Caco-2 (cell line): Measurements from ENCODE around the gene MAN1C1. TPM values are rescaled to one million over a fixed set of nuclear protein-coding genes. Genes with fewer than 3 reads are reported as not detected.

Experiments
- BruUV-seq: library from RNA; stranded (reverse); fragments of 400-500 nt; replicated peaks from 2 replicates; lab custom pipeline; 2021; lab: Mats Ljungman, UMichigan
- CTCF ChIA-PET: fragments of 300-600 bp; sonication (Branson Sonifier 250); formaldehyde crosslinking; loops from one replicate; lab custom pipeline; 2022; ENCODE audit warnings: antibody characterized with exemption; lab: Charles Lee
- POLR2A ChIA-PET: fragments of 300-600 bp; sonication (Branson Sonifier 250); formaldehyde crosslinking; loops from one replicate; lab custom pipeline; 2022; ENCODE audit warnings: antibody characterized with exemption; lab: Charles Lee
- DNase-seq, 2 experiments: peaks; one replicate each; pipeline versions ENCODE4 v3.0.0 to v3.0.0-alpha.2; 2020 to 2022
- H3K27me3 ChIP-seq: replicated peaks from 2 replicates; pipeline ENCODE4 v1.6.0; 2011; ENCODE audit warnings: low read length; ENCODE audit not compliant: control insufficient read depth, insufficient read depth
- H3K36me3 ChIP-seq: 2 replicates; pipeline ENCODE4 v1.5.1; 2011; ENCODE audit warnings: low read length; ENCODE audit not compliant: control insufficient read depth, insufficient read depth
- H3K4me1 ChIP-seq: fragments of 250-450 bp; sonication (Bioruptor Pico); 2 replicates; pipeline ENCODE4 v1.5.1; 2020; ENCODE audit warnings: mild to moderate bottlenecking
- H3K4me3 ChIP-seq: 2 replicates; pipeline ENCODE4 v1.5.1; 2011; ENCODE audit warnings: low read depth, mild to moderate bottlenecking, control low read depth, low read length
- H3K9me3 ChIP-seq: fragments of 250-450 bp; sonication (Bioruptor Pico); 2 replicates; pipeline ENCODE4 v1.5.1; 2020; ENCODE audit warnings: mild to moderate bottlenecking, moderate library complexity
- H3K27ac Mint-ChIP-seq: one replicate; pipeline ENCODE4 v1.8.0; 2022; ENCODE audit warnings: mixed read lengths; ENCODE audit not compliant: unreplicated experiment
- H3K27me3 Mint-ChIP-seq: one replicate; pipeline ENCODE4 v1.8.0; 2022; ENCODE audit warnings: mixed read lengths; ENCODE audit not compliant: insufficient read depth, unreplicated experiment
- H3K36me3 Mint-ChIP-seq: one replicate; pipeline ENCODE4 v1.8.0; 2022; ENCODE audit warnings: mild to moderate bottlenecking, mixed read lengths; ENCODE audit not compliant: insufficient read depth, unreplicated experiment
- H3K4me1 Mint-ChIP-seq: one replicate; pipeline ENCODE4 v1.8.0; 2022; ENCODE audit warnings: low read depth, mixed read lengths; ENCODE audit not compliant: unreplicated experiment
- H3K4me3 Mint-ChIP-seq: one replicate; pipeline ENCODE4 v1.8.0; 2022; ENCODE audit warnings: mild to moderate bottlenecking, moderate library complexity, mixed read lengths; ENCODE audit not compliant: unreplicated experiment
- H3K9me3 Mint-ChIP-seq: one replicate; pipeline ENCODE4 v1.8.0; 2022; ENCODE audit warnings: mixed read lengths; ENCODE audit not compliant: unreplicated experiment
- CTCF ChIP-seq, 2 experiments: fragments of 200-600 bp in 1 of 2; IDR thresholded peaks; 1 replicate in 1 of 2; 2 replicates in 1 of 2; pipeline versions ENCODE4 v1.5.1 to v1.8.0; 2011 to 2022; ENCODE audit warnings: antibody characterized with exemption in 1 of 2, control low read depth in 1 of 2, inconsistent platforms in 1 of 2, low read depth in 1 of 2, low read length in 1 of 2, mild to moderate bottlenecking in 1 of 2, moderate library complexity in 1 of 2; ENCODE audit not compliant: insufficient read depth in 1 of 2, severe bottlenecking in 1 of 2, unreplicated experiment in 1 of 2
- intact Hi-C: fragments of 100-400 bp; cut with micrococcal nuclease; formaldehyde crosslinking; loops from one replicate; pipeline ENCODE4 v1.10.0; 2022; ENCODE audit not compliant: unreplicated experiment
- total RNA-seq: library from RNA; stranded (reverse); gene quantifications from 2 replicates; pipeline ENCODE4 v1.2.3, GENCODE V29; 2022

Gene MAN1C1
- total RNA-seq, 1 experiment from 2014 or later: 2.7 TPM

- Histone ChIP-seq H3K4me1 (peaks cover 45% of the 10 kb centered on the region), H3K9me3 (no peaks in the 10 kb centered on the region), H3K27me3 (no peaks in the 10 kb centered on the region), H3K36me3 (no peaks in the 10 kb centered on the region), H3K4me3 (no peak overlapping the region)
- no peak overlapping the region for H3K4me3 Mint-ChIP-seq
- POLR2A ChIA-PET: no interaction called here
- peaks cover 8% of the 10 kb centered on the region for H3K36me3 Mint-ChIP-seq
- no TSS peak for BruUV-seq
- CTCF ChIA-PET: no interaction called here
- H3K27ac Mint-ChIP-seq: peak overlapping the region; percentile 73
- no peaks in the 10 kb centered on the region for H3K27me3 Mint-ChIP-seq
- peaks cover 41% of the 10 kb centered on the region for H3K4me1 Mint-ChIP-seq
- intact Hi-C loops: no loop called here
- H3K9me3 Mint-ChIP-seq: no peaks in the 10 kb centered on the region
- no peak for TF ChIP-seq CTCF (IDR thresholded peaks at IDR 0.05; ENCODE audit: insufficient read depth in 1 of 2, low read depth in 1 of 2, low read length in 1 of 2, severe bottlenecking in 1 of 2, unreplicated experiment in 1 of 2)
- no peak for DNase-seq
Observed at GRCh38 chr1:25769625-25770383, 153.2 kb downstream of the MAN1C1 start.

- peaks cover 54% of the 10 kb centered on the region for H3K4me1 ChIP-seq
- intact Hi-C loops: no loop called here
- no peak for DNase-seq
- H3K4me3 ChIP-seq: no peak overlapping the region
- CTCF ChIA-PET: no interaction called here
- POLR2A ChIA-PET: no interaction called here
- peaks cover 8% of the 10 kb centered on the region for H3K36me3 Mint-ChIP-seq
- no TSS peak for BruUV-seq
- H3K27me3 Mint-ChIP-seq: no peaks in the 10 kb centered on the region
- H3K4me3 Mint-ChIP-seq: no peak overlapping the region
- H3K4me1 Mint-ChIP-seq: peaks cover 48% of the 10 kb centered on the region
- H3K9me3 ChIP-seq: no peaks in the 10 kb centered on the region
- H3K9me3 Mint-ChIP-seq: no peaks in the 10 kb centered on the region
- TF ChIP-seq CTCF (IDR thresholded peaks at IDR 0.05; ENCODE audit: insufficient read depth in 1 of 2, low read depth in 1 of 2, low read length in 1 of 2, severe bottlenecking in 1 of 2, unreplicated experiment in 1 of 2): no peak
- no peaks in the 10 kb centered on the region for H3K36me3 ChIP-seq
- H3K27me3 ChIP-seq: no peaks in the 10 kb centered on the region
- H3K27ac Mint-ChIP-seq: peak overlapping the region; percentile 73
Observed at GRCh38 chr1:25770541-25771220, 154.1 kb downstream of the MAN1C1 start.

GRCh38 chr1:25771221-25772114 lies 154.9 kb downstream of the MAN1C1 start:
- TF ChIP-seq CTCF (IDR thresholded peaks at IDR 0.05; ENCODE audit: insufficient read depth in 1 of 2, low read depth in 1 of 2, low read length in 1 of 2, severe bottlenecking in 1 of 2, unreplicated experiment in 1 of 2): no peak
- H3K9me3 Mint-ChIP-seq: no peaks in the 10 kb centered on the region
- H3K27me3 Mint-ChIP-seq: no peaks in the 10 kb centered on the region
- Histone ChIP-seq H3K36me3 (no peaks in the 10 kb centered on the region), H3K27me3 (no peaks in the 10 kb centered on the region), H3K9me3 (no peaks in the 10 kb centered on the region), H3K4me3 (no peak overlapping the region), H3K4me1 (peaks cover 57% of the 10 kb centered on the region)
- H3K27ac Mint-ChIP-seq: peak overlapping the region; percentile 73
- no peak overlapping the region for H3K4me3 Mint-ChIP-seq
- POLR2A ChIA-PET: no interaction called here
- H3K4me1 Mint-ChIP-seq: peaks cover 48% of the 10 kb centered on the region
- CTCF ChIA-PET: interaction anchor here (0.5 kb wide), 1 partner anchor 29 kb away, joined by 3 read pairs; the partner anchor contains the start of gene SELENON
- DNase-seq: peak; percentile 35 to 70
- no TSS peak for BruUV-seq
- intact Hi-C loops: no loop called here
- peaks cover 8% of the 10 kb centered on the region for H3K36me3 Mint-ChIP-seq
